ENCODE measurements around the gene GPR176.

Gene GPR176

DNA sequence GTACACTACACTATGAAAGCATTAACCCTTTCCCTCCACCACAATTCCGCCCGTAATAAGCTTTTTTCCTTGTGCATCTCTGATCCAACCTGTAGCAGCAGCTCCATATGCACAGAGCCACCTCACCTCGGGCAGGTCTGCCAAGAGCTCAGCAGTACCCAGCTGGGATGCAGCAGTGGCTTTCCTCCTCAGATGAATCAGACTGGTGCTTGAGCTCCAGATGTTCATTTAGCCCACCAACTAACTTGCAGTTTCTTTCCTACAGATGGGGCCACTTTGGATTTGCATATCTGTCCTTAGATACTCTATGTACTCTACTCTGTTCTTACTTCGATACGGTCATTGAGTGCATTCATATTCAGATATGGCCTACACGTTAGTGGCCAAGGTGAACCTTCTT, 122.7 kb downstream of the GPR176 start:
- TF ChIP-seq, protein P1, sequence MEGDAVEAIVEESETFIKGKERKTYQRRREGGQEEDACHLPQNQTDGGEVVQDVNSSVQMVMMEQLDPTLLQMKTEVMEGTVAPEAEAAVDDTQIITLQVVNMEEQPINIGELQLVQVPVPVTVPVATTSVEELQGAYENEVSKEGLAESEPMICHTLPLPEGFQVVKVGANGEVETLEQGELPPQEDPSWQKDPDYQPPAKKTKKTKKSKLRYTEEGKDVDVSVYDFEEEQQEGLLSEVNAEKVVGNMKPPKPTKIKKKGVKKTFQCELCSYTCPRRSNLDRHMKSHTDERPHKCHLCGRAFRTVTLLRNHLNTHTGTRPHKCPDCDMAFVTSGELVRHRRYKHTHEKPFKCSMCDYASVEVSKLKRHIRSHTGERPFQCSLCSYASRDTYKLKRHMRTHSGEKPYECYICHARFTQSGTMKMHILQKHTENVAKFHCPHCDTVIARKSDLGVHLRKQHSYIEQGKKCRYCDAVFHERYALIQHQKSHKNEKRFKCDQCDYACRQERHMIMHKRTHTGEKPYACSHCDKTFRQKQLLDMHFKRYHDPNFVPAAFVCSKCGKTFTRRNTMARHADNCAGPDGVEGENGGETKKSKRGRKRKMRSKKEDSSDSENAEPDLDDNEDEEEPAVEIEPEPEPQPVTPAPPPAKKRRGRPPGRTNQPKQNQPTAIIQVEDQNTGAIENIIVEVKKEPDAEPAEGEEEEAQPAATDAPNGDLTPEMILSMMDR (conservative IDR thresholded peaks at IDR 0.05; ENCODE audit: low read depth, low read length) = no peak
- DNase-seq (ENCODE audit: low read depth) = no peak
- H3K4me3 ChIP-seq (ENCODE audit: low read depth, low read length) = no peak overlapping the region

DNA sequence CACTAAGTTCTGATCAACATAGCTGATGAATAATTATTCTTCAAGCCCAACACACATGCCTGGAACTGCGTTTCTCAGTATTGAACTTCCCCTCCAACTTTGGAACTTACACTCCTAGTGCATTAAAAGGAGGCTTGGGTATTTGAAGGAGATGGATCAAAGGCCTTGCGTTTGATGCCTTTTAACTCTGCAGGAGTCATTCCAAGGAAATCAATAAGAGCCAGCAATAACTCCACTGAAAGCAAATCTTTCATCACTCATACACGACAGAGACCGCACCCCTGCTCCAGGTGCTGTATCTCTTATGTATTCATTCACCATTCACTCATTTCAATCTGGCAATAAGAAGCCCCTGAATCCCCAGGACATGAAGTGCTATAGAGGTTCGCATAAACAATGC, 123.5 kb downstream of the GPR176 start:
- TF ChIP-seq, protein P1 (conservative IDR thresholded peaks at IDR 0.05; ENCODE audit: low read depth, low read length) = no peak
- H3K4me3 ChIP-seq (ENCODE audit: low read depth, low read length) = no peak overlapping the region
- DNase-seq (ENCODE audit: low read depth) = no peak

DNA sequence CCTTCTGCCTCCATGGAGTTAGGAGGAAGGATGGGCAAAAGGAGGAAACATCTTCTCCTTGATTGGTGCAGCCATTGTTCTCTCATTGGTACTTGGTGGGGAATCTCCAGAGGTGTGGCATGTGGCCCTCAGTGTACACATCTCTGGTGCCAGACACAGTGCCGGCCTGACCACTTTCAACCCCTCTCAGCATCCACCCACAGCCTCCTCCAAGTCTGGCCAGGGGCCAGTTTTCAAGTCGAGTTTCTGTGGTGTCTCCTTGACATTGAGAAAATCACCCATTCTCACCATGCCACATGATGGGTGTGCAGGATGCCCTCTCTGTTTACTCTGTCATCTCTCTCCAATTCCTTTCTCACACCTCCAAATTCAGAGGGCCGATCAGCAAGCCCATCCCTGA, 124.6 kb downstream of the GPR176 start:
- TF ChIP-seq, protein P1 (conservative IDR thresholded peaks at IDR 0.05; ENCODE audit: low read depth, low read length) = no peak
- no peak overlapping the region for H3K4me3 ChIP-seq (ENCODE audit: low read depth, low read length)
- no peak for DNase-seq (ENCODE audit: low read depth)

DNA sequence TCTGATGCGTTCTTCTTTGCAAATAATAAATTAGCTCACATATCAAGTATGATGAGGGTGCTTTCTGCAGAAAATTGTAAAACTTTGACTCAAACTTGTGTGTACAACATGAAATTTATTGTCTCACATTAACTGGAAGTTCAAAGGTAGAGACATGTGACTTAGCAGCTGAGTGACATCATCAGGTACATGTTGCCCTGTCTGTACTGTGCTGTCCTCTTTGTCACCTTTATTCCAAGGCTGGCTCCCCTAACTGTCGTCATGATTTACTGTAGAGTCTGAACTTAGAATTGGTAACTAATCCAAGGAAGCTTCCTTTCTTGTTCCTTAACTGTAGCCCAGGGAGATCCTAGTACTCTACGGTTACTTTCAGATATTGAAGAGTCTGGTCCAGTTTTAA, 125.1 kb downstream of the GPR176 start:
- TF ChIP-seq, protein P1 (conservative IDR thresholded peaks at IDR 0.05; ENCODE audit: low read depth, low read length) = no peak
- no peak overlapping the region for H3K4me3 ChIP-seq (ENCODE audit: low read depth, low read length)
- DNase-seq (ENCODE audit: low read depth) = no peak

DNA sequence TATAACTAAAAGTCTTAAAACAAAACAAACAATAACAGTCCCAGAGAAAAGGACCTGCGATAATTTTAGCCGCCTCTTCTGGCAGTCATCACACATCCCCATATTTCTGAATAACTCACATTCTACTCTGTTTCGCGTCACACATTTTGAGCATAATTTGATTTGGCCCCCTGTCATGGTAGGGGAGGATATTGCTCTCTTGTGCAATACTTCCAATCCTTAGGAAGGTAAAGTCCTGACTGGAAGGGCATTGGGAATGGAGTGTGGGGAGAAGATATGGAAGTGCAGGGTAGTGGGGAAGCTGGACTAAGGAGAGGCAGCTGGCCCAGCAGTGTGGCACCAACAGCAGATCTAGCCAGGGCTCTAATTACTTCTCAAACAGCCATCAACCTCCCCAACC, 126.1 kb downstream of the GPR176 start:
- no peak for DNase-seq (ENCODE audit: low read depth)

DNA sequence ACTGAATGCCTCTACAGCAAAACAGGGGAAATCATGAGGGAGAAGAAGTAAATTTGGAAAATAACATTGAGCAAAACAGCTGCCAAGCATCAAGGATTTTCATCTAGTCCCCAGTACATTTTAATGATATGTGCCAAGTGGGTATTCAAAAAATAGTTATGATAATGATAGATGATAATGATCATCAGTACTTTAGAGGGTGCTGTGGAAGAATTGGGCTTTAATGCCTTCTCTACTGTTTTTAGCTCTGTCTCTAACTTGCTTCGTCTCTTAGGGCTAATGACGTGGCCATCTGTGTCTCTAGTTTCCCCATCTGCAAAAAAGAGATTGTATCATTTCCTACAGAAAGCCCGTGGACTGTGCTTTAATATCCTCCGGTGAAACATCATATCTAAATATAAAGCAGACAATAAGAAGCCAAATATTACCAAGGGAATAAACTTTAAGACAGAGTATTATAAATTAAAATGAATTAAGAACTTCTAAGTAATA, 127.2 kb downstream of the GPR176 start:
- DNase-seq (ENCODE audit: low read depth) = peak; percentile 31
- H3K4me3 ChIP-seq (ENCODE audit: low read depth, low read length) = no peak overlapping the region
- TF ChIP-seq, protein P1 (conservative IDR thresholded peaks at IDR 0.05; ENCODE audit: low read depth, low read length) = no peak

More for the DNA sequence above, 126.1 kb downstream of the GPR176 start:
- no peak overlapping the region for H3K4me3 ChIP-seq (ENCODE audit: low read depth, low read length)
- TF ChIP-seq, protein P1 (conservative IDR thresholded peaks at IDR 0.05; ENCODE audit: low read depth, low read length) = no peak

DNA sequence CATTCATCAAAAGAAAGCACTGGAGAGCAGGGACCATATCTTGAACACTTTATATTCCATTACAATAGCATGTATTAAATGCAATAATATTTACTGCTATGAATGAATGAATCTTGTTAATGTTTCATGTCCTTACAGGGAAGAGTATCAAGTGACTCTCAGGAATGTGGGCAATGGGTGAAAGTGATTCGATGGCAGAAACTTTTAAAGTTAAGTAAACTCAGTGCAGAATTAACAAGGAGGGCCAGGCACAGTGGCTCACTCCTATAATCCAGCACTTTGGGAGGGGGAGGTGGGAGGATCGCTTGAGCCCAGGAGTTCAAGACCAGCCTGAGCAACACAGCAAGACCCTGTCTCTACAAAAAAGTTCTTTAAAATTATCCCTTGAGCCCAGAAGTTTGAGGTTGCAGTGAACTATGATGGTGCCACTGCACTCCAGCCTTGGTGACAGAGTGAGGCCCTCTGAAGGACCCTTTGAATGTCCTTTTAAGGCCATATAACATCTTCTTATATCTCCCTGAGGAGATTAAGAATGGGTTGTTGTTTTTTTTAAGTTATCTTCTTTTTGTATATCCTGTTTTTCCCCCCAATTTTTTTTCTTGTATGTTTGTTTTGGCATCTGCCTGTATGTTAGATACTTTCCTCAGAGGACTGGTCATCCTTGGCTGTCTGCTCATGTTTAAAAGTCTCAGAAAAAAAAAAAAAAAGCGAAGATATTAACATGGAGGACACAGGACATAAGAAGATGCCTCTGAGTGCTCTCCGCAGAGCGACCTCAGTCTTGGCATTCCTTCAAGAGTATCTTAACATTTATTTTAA, 127.8 kb downstream of the GPR176 start:
- DNase-seq (ENCODE audit: low read depth) = peak; percentile 50
- TF ChIP-seq, protein P1 (conservative IDR thresholded peaks at IDR 0.05; ENCODE audit: low read depth, low read length) = no peak
- no peak overlapping the region for H3K4me3 ChIP-seq (ENCODE audit: low read depth, low read length)

Measured in choroid plexus epithelial cell (primary cell).